NT2/D1 (cell line): ENCODE results near the gene PRKN.

ENCODE experiments used
- SUZ12 ChIP-seq: IDR thresholded peaks from 2 replicates; pipeline ENCODE4 v1.6.1; 2011; ENCODE audit not compliant: insufficient read length, insufficient read depth; ENCODE audit errors: extremely low read depth
- YY1 ChIP-seq: IDR thresholded peaks from 2 replicates; pipeline ENCODE4 v1.6.1; 2011; ENCODE audit not compliant: insufficient read length, insufficient read depth
- ZNF274 ChIP-seq: IDR thresholded peaks from 2 replicates; pipeline ENCODE4 v1.6.1; 2011; ENCODE audit warnings: mild to moderate bottlenecking, low read depth, low read length

DNA sequence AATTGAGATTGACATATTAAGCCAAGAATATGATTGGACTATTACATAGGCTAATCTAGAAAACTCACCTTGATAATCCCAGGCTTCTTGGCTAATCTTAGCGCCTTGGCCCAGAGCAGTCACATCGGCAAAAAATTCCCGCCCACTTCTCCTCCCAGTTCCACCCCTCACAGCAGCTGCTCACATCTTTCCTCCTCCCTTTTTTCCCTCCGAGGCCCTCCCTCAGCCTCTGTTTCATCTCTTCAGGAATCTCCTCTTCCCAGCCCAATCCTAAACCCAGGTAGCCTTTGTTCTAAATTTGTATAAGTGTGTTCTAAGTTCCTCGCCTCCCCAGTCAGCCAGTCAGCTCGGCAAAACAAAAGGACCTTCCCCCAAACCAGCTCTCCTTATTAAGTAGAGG lies 184.3 kb downstream of the PRKN start:
- TF ChIP-seq ZNF274 (no peak), YY1 (no peak), SUZ12 (no peak)
